ENCODE measurements around the gene CYB561D2.

The CYB561D2 gene

GRCh38 chr3:50357481-50357880 lies 6.8 kb downstream of the CYB561D2 start:
- H3K27me3 Mint-ChIP-seq, result no peaks in the 10 kb centered on the region
- DNase-seq (no peak), ATAC-seq (replicated peaks) (no peak)
- peak overlapping the region; percentile 96 to 99 for H3K4me3 Mint-ChIP-seq
- peaks cover 21 to 37% of the 10 kb centered on the region in 2 donors for H3K36me3 Mint-ChIP-seq
- no peaks in the 10 kb centered on the region for H3K9me3 Mint-ChIP-seq
- no peak overlapping the region for H3K27ac Mint-ChIP-seq
- peaks cover 41 to 67% of the 10 kb centered on the region in 2 donors for H3K4me1 Mint-ChIP-seq

GRCh38 chr3:50358355-50358910 lies 7.8 kb downstream of the CYB561D2 start:
- Mint-ChIP-seq H3K4me1 (peaks cover 40 to 58% of the 10 kb centered on the region in 2 donors), H3K4me3 (peak overlapping the region; percentile 96 to 99), H3K27ac (peak overlapping the region; percentile 99), H3K9me3 (no peaks in the 10 kb centered on the region), H3K27me3 (no peaks in the 10 kb centered on the region), H3K36me3 (peaks cover 16 to 31% of the 10 kb centered on the region in 2 donors)
- no peak for ATAC-seq (replicated peaks)
- DNase-seq, result no peak

DNA sequence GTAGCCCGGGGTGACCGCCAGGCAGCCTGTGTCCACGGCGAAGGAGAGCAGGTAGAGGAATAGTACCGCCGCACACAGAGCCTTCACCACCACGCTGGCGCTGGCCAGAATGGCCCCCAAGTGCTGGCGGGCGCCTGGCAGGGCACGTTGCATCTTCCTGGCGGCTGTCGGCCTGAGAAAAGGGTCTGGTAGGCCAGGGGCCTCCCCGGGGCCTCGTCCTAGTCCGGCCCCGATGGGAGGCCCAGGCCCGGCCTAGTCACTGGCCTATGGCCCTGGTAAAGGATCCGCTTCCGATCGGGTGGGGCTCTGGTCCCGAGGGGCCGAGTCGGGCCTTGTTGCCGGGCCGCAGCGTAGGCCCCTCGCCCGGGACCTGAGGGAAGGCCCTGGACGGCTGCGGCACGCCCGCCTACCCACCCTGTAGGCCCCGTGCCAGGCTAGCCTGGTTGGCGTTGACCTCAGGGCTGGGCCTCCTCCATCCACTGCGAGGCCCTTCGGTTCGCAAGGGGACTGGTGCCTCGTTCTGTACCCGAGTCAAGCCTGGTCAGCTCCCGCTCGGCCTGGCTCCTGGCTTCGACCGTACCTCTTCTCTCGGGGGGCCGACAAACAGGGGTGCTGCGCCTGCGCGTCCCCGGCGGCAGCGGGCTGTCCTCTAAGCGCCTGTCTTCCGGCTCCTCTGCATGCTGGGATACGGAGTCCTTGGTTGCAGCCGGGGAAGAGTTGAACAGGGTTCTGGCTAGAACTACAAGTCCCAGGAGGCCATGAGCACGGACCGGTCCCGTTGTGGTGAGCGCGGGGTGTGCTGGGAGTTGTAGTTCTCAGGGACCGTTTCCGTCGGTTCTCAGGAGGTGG lies 8.5 kb downstream of the CYB561D2 start, which contains the start of gene TMEM115:
Gene TMEM115 (minus strand): TSS at position 611 of the 849 bp plus-strand sequence. CDS start 458 bp downstream, at position 153.
- Mint-ChIP-seq H3K9me3 (no peaks in the 10 kb centered on the region), H3K27ac (peak within 1 kb of the TSS; percentile 99), H3K36me3 (peaks cover 12 to 30% of the 10 kb centered on the region in 2 donors), H3K27me3 (no peaks in the 10 kb centered on the region), H3K4me3 (peak within 1 kb of the TSS; percentile 96 to 99), H3K4me1 (peaks cover 40 to 53% of the 10 kb centered on the region in 2 donors)
- DNase-seq (peak; percentile 94), ATAC-seq (replicated peaks) (peak; percentile 100)

- DNase-seq (no peak), ATAC-seq (replicated peaks) (peak; percentile 24 to 28)
- Mint-ChIP-seq H3K4me1 (peaks cover 40 to 58% of the 10 kb centered on the region in 2 donors), H3K4me3 (peak overlapping the region; percentile 96 to 99), H3K9me3 (no peaks in the 10 kb centered on the region), H3K27ac (peak overlapping the region; percentile 99), H3K27me3 (no peaks in the 10 kb centered on the region), H3K36me3 (peaks cover 9 to 25% of the 10 kb centered on the region in 2 donors)
Measured at GRCh38 chr3:50359760-50360110, 9.1 kb downstream of the CYB561D2 start.

GRCh38 chr3:50364573-50365079 lies 14.0 kb downstream of the CYB561D2 start:
- H3K4me3 Mint-ChIP-seq, result peak overlapping the region; percentile 89 to 92
- no peaks in the 10 kb centered on the region for H3K9me3 Mint-ChIP-seq
- peaks cover 13 to 29% of the 10 kb centered on the region in 2 donors for H3K4me1 Mint-ChIP-seq
- ATAC-seq (replicated peaks) (peak; percentile 32 to 39), DNase-seq (peak; percentile 16)
- peaks cover 3 to 6% of the 10 kb centered on the region in 2 donors for H3K27me3 Mint-ChIP-seq
- H3K27ac Mint-ChIP-seq, result peak overlapping the region; percentile 85
- H3K36me3 Mint-ChIP-seq, result no peaks in the 10 kb centered on the region

- H3K27ac Mint-ChIP-seq, result peak overlapping the region; percentile 93
- peaks cover 10 to 22% of the 10 kb centered on the region in 2 donors for H3K4me1 Mint-ChIP-seq
- peak overlapping the region; percentile 89 to 92 for H3K4me3 Mint-ChIP-seq
- DNase-seq (peak; percentile 84), ATAC-seq (replicated peaks) (peak; percentile 96)
- H3K36me3 Mint-ChIP-seq, result no peaks in the 10 kb centered on the region
- H3K27me3 Mint-ChIP-seq, result peaks cover 6 to 7% of the 10 kb centered on the region in 2 donors
- H3K9me3 Mint-ChIP-seq, result no peaks in the 10 kb centered on the region
Measured at GRCh38 chr3:50365080-50365841, 14.6 kb downstream of the CYB561D2 start.

DNA sequence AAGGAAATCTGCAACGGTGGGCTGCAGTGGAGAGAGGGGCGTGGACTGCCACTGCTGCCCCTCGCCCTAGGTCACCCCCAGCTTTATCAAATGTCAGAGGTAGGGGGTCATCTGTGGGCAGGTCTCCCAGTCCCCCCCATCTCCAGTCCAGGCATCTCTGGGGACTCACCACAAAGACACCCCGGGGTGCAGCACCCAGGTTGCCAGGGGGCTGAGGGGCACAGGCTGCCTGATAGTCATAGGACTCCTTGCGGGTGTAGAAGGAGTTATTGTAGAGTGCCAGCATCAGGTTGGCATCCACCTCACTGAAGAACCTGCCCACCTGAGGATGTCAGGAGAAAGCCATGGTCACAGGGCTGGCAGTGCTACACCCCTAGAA lies 15.2 kb downstream of the CYB561D2 start:
- H3K27ac Mint-ChIP-seq, result peak overlapping the region; percentile 93
- H3K36me3 Mint-ChIP-seq, result no peaks in the 10 kb centered on the region
- peaks cover 10 to 22% of the 10 kb centered on the region in 2 donors for H3K4me1 Mint-ChIP-seq
- ATAC-seq (replicated peaks) (no peak), DNase-seq (no peak)
- H3K4me3 Mint-ChIP-seq, result peak overlapping the region; percentile 89 to 92
- H3K27me3 Mint-ChIP-seq, result peaks cover 7 to 8% of the 10 kb centered on the region in 2 donors
- no peaks in the 10 kb centered on the region for H3K9me3 Mint-ChIP-seq

GRCh38 chr3:50369012-50369670 lies 18.5 kb downstream of the CYB561D2 start:
- no peak overlapping the region for H3K27ac Mint-ChIP-seq
- ATAC-seq (replicated peaks) (no peak), DNase-seq (no peak)
- peaks cover 11 to 27% of the 10 kb centered on the region in 2 donors for H3K4me1 Mint-ChIP-seq
- no peaks in the 10 kb centered on the region for H3K9me3 Mint-ChIP-seq
- H3K4me3 Mint-ChIP-seq, result no peak overlapping the region
- peaks cover 21 to 26% of the 10 kb centered on the region in 2 donors for H3K27me3 Mint-ChIP-seq
- H3K36me3 Mint-ChIP-seq, result no peaks in the 10 kb centered on the region

GRCh38 chr3:50370594-50370993 lies 19.9 kb downstream of the CYB561D2 start:
- no peak for DNase-seq
- no peaks in the 10 kb centered on the region for H3K36me3 Mint-ChIP-seq
- no peak overlapping the region for H3K4me3 Mint-ChIP-seq
- no peak for ATAC-seq (replicated peaks)
- H3K27ac Mint-ChIP-seq, result no peak overlapping the region
- peaks cover 21 to 26% of the 10 kb centered on the region in 2 donors for H3K27me3 Mint-ChIP-seq
- peaks cover 5 to 15% of the 10 kb centered on the region in 2 donors for H3K4me1 Mint-ChIP-seq
- no peaks in the 10 kb centered on the region for H3K9me3 Mint-ChIP-seq

DNA sequence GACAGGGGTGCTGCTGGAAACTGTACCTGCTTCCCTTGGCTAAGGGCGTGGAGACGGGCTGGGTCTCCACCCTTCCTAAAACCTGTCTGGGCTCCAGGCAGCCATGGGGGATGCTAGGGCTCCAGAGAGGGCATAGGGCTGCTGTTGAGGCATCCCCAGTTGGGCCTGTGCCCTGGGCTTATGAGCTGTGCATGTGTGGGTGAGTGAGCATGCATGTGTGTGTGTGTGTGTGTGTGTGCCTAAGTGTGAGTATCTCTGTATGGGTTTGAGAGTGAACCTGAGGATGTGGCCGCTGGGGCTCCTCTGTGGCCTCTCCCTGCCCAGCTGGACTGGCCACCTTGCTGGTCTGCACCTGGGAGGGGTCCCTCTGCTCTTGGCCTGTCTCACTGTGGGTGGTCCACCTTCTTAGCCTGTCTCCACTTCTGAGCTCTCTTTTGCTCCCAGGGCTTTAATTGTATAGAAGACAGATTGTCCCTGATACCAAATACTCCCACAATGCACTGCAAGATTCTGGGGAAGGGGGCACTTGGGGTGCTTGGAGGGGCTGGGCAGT lies 20.5 kb downstream of the CYB561D2 start:
- ATAC-seq (replicated peaks) (peak in 1 of 2 donors; percentile 41), DNase-seq (no peak)
- no peaks in the 10 kb centered on the region for H3K36me3 Mint-ChIP-seq
- H3K4me3 Mint-ChIP-seq, result no peak overlapping the region
- H3K4me1 Mint-ChIP-seq, result peaks cover 3 to 8% of the 10 kb centered on the region in 2 donors
- peak overlapping the region; percentile 51 for H3K27ac Mint-ChIP-seq
- no peaks in the 10 kb centered on the region for H3K9me3 Mint-ChIP-seq
- H3K27me3 Mint-ChIP-seq, result peaks cover 21 to 26% of the 10 kb centered on the region in 2 donors

DNA sequence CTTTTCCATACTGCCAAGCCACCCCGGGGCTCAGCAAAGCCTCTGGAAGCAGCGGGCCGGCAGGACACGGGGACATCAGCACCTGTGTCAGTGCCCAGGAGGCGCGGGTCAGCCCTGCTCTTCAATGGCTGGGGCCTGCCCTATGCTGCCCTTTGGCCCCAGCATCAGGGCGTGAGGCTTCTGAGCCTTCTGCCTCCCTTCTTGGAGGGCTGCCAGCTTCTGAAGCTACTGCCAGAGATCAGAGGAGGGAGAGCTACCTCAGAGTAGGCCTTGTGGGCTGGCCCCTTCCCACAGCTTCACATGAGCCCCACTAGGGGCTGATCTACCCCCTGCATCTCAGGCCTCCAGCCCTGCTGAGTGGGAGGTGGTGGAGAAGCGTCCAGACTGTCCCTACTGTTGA lies 21.7 kb downstream of the CYB561D2 start:
- Mint-ChIP-seq H3K36me3 (no peaks in the 10 kb centered on the region), H3K9me3 (no peaks in the 10 kb centered on the region), H3K4me1 (peaks cover 3 to 7% of the 10 kb centered on the region in 2 donors), H3K27me3 (peaks cover 21 to 26% of the 10 kb centered on the region in 2 donors), H3K27ac (no peak overlapping the region), H3K4me3 (no peak overlapping the region)
- ATAC-seq (replicated peaks) (no peak), DNase-seq (no peak)

GRCh38 chr3:50373146-50374051 lies 22.7 kb downstream of the CYB561D2 start:
- Mint-ChIP-seq H3K36me3 (no peaks in the 10 kb centered on the region), H3K4me1 (peaks cover 3 to 7% of the 10 kb centered on the region in 2 donors), H3K27me3 (peaks cover 26% of the 10 kb centered on the region in 2 donors), H3K27ac (no peak overlapping the region), H3K9me3 (no peaks in the 10 kb centered on the region), H3K4me3 (no peak overlapping the region)
- no peak for DNase-seq
- no peak for ATAC-seq (replicated peaks)

Data from stimulated activated naive B cell treated with anti-CD40 and anti-IgM and Interleukin-4, amounts not matched to agents 10 μg/mL and 1 μg/mL and 100 μg/mL, for 72 hours (primary cell).